ENCODE measurements around the gene RPEL1.
"Not testable (repeated sequence)": the region's sequence is repeated elsewhere in the genome, so short reads cannot be mapped to it uniquely, and the experiment has no call there.

RPEL1 gene

DNA sequence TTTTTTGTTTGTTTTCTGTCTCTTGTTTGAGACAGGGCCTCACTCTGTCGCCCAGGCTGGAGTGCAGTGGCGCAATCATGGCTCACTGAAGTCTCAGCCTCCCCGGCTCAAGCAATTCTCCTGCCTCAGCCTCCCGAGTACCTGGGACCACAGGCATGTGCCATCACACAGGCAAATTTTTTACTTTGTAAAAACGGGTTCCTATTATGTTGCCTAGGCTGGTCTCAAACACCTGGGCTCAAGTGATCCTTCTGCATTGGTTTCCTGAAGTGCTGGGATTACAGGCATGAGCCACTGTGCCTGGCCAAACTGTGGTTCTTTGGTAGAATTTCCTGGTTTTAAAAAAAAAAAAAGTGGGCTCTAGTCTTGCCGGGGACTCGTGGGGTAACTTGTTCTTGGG, at the start of gene RPEL1:
RPEL1 (plus strand) TSS at position 301 of the 400 bp plus-strand sequence. CDS start 110 bp downstream, outside the sequence.
- not testable (repeated sequence) for DNase-seq

DNA sequence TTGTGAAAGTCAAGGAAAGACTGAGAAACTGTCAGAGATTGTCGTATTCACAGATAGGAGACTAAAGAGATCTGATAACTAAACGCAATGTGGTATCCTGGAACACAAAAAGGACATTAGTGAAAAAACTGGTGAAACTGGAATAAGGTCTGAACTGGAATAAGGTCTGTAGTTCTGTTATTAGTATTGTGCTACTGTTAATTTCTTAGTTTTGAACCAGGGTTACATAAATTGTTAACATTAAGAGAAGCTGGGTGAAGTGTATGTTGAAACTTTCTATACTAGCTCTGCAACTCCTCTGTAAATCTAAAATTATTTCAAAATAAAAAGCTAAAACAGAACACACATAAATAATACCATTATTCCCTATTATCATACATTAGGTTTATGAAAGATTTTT, 49.2 kb upstream of the RPEL1 start:
- DNase-seq, result no peak

DNA sequence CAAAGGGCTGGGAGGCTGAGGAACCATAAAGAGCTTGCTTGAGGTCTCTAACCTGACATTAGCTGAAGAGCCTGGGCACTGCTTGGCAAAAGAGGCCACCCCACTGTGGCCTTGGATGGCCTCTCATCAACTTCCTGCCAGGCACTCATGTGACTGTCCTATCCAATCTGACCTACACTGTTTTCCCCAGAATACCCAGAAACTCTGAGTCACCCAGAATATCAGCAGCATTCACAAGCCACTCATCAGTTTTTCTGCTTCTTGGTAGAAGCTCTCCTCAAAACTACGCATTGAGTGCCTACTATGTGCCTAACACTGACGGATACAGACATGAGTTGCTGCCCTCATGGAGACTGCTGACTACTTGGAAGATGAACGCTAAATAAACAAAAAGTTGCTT, 48.5 kb upstream of the RPEL1 start:
- peak; percentile 85 to 93 for DNase-seq

DNA sequence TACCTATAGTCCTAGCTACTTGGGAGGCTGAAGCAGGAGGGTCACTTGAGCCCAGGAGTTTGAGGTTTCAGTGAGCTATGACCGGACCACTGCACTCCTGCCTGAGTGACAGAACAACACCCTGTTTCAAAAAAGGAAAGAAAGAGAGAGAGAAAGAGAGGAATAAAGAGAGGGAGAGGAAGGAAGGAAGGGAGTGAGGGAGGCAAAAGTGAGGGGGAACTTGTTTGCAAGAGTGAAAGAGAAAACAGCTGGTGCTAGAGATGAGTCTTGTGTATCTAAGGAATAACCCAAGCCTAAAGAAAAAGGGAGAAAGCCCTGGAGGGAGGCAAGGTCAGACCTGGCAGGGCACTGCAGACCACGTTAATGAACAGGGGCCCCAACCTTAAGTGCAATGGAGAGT, 47.8 kb upstream of the RPEL1 start:
- peak in 1 of 2 donors; percentile 43 for DNase-seq

DNA sequence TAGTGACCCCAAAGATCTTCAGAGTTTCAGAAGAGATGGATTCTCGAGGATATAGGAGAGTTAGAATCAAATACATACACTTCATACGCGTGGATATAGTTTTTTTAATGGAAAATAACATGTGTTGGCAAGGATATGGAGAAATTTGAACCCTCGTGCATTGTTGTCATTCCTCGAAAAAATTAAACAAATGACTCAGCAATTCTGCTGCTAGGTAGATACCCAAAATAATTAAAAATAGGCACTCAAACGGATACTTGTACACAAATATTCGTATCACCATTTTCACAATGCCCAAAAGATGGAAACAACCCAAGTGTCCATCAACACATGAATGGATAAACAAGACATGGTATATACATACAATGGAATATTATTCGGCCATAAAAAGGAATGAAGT, 47.0 kb upstream of the RPEL1 start:
- no peak for DNase-seq

DNA sequence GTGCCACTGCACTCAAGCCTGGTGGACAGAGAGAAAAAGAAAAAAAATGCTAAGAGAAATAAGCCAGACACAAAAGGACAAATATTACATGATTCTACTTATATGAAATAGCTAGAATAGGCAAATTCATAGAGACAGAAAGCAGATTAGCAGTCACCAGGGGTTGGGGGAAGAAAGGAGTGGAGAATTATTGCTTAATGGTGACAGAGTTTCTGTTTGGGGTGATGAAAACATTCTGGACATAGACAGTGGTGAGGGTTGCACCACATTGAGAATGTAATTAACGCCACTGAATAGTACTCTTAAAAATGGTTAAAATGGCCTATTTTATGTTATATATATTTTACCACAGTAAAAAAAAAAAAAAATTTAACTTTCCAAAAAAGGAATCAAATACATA, 46.2 kb upstream of the RPEL1 start:
- peak; percentile 81 for DNase-seq

DNA sequence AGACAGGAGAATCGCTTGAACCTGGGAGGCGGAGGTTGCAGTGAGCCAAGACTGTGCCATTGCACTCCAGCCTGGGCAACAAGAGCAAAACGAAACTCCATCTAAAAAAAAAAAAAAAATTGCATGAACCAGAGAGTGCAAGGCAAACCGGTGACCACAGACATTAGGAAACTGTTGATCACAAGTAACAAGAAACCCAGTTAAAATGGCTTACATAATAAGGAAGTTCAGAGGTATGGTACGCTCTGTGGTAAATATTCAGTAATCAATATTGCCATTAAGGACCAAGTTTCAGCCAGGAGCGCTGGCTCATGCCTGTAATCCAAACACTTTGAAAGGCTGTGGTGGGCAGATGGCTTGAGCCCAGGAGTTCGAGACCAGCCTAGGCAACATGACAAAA, 43.4 kb upstream of the RPEL1 start:
- DNase-seq, result peak; percentile 67 to 84

DNA sequence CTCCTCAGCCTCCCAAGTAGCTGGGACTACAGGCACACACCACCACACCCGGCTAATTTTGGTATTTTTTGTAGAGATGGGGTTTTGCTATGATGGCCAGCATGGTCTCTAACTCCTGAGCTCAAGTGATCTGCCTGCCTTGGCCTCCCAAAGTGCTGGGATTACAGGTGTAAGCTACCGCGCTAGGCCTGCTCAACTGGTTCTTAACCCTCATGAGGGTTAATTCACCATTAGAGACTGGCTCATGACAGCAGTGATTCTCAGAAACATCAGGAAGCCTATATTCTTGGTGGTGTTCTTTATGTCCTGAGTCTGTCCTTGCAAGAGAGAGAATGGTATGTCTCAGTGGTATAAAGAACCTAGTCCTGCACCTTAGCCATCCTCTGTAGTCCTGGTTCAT, 42.2 kb upstream of the RPEL1 start:
- DNase-seq, result no peak

DNA sequence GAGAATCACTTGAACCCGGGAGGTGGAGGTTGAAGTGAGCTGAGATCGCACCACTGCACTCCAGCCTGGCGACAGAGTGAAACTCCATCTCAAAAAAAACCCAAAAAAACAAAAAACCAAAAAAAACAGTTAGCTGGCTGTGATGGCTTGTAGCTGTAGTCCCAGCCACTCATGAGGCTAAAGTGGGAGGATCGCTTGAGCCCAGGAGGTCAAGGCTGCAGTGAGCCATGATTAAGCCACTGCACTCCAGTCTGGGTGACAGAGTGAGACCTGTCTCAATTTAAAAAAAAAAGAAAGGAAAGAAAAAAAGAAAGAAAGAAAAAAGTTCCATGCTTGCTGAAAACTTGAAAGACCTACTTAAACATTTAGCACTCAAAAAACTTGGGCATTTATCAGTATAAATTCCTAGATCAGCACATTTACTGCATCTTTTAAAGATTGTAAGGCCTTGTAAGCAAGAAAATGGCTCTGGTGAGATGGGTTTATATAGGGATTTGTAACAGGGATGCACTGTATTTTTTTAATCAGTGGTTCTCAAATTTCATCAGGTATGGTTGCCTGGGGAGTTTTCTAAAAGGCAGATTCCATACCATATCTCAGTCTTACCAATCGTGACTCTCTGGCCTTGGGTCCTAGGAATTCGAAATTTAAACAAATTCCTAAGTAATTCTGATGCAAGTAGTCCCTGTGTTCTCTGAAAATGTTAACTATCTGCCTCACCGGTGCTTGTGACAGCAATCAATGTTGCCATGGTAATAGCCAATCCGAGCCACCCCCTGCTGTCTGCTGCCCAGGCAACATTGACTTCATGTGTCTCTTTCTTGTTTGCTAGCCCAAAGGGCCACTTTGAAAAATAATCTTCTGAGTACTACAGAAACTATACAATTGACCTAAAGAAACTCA, 41.1 kb upstream of the RPEL1 start:
- DNase-seq, result no peak

DNA sequence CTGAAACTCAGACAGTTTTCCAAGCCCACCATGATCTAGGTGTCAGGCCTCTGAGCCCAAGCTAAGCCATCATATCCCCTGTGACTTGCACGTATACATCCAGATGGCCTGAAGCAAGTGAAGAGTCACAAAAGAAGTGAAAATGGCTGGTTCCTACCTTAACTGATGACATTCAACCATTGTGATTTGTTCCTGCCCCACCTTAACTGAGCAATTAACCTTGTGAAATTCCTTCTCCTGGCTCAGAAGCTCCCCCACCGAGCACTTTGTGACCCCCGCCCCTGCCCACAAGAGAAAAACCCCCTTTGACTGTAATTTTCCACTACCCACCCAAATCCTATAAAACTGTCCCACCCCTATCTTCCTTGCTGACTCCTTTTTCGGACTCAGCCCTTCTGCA, 40.3 kb upstream of the RPEL1 start:
- not testable (repeated sequence) for DNase-seq

DNA sequence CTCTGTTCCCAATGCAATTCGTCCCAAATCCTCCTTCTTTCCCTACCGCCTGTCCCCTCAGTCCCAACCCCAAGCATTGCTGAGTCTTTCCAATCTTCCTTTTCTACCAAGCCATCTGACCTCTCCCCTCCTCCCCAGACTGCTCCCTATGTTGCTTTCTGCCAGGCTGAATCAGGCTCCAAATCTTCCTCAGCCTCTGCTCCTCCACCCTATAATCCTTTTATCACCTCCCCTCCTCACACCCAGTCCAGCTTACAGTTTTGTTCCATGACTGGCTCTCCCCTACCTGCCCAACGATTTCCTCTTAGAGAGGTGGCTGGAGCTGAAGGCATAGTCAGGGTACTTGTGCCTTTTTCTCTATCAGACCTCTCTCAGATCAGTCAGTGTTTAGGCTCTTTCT, 39.0 kb upstream of the RPEL1 start:
- not testable (repeated sequence) for DNase-seq

DNA sequence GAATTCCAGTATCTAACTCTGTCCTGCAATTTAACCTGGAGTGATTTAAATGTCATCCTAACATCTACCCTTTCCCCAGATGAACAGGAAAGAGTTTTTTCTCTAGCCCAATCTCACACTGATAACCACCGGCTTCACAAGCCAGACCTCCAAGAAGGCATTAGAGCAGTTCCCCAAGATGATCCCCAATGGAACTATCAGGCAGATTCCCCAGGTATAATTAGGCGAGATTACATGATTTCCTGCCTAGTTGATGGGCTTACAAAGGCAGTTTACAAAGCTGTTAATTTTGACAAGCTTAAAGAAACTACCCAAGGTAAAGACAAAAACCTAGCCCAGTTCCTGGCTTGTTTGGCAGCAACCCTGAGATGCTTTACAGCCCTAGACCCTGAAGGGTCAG, 38.5 kb upstream of the RPEL1 start:
- no peak for DNase-seq

DNA sequence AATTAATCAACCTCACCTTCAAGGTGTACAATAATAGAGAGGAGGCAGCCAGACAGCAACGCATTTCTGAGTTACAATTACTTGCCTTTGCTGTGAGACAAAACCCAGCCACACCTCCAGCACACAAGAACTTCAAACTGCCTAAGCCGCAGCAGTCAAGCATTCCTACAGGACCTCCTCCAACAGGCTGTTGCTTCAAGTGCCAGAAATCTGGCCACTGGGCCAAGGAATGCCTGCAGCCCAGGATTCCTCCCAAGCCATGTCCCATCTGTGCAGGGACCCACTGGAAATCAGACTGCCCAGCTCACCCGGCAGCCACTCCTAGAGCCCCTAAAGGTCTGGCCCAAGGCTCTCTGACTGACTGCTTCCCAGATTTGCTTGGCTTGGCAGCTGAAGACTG, 38.0 kb upstream of the RPEL1 start:
- not testable (repeated sequence) for DNase-seq

DNA sequence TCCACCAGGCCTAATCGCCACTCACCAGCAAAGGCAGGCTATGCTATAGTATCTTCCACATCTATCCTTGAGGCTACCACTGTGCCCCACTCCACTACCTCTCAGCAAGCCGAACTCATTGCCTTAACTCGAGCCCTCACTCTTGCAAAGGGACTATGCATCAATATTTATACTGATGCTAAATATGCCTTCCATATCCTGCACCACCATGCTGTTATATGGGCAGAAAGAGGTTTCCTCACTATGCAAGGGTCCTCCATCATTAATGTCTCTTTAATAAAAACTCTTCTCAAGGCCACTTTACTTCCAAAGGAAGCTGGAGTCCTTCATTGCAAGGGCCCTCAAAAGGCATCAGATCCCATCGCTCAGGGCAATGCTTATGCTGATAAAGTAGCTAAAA, 35.4 kb upstream of the RPEL1 start:
- DNase-seq, result not testable (repeated sequence)

DNA sequence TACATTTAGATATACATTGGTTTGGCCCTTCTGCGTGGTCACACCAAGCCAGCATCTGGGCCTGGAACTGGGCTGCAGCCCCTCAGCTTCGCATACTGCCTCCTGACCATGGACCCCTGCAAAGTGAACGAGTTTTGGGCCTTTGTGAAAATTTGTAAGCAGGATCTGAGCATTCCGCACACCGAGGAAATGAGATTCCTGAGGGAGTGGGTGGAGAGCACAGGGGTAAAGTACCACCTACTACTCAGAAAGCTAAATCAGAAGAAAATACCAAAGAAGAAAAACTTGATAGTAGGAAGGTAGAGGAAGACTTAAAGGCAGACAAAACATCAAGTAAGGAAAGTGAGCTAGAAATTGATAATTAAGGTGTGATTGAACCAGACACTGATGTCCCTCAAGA, 30.1 kb upstream of the RPEL1 start:
- no peak for DNase-seq

DNA sequence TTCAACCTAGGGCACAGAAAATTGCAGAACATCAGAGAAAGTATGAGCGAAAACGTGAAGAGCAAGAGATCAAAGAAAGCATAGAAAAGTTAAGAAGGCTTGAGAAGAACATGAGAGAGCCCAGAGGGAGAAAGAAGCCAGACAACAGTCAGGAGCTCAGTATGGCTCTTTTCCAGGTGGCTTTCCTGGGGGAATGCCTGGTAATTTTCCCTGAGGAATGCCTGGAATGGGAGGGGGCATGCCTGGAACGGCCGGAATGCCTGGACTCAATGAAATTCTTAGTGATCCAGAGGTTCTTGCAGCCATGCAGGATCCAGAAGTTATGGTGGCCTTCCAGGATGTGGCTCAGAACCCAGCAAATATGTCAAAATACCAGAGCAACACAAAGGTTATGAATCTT, 29.3 kb upstream of the RPEL1 start:
- not testable (repeated sequence) for DNase-seq

DNA sequence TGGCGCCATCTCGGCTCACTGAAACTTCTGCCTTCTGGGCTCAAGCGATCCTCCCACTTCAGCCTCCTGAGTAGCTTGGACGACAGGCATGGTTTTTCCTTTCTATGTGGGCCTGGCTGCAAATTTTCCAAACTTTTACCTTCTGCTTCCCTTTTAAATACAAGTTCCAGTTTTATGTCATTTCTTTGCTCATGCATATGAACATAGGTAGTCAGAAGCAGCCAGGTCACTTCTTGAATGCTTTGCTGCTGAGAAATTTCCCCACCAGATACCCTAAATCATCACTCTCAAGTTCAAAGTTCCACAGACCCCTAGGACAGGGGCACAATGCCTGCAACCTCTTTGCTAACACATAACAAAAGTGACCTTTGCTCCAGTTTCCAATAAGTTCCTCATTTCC, 21.6 kb upstream of the RPEL1 start:
- no peak for DNase-seq

DNA sequence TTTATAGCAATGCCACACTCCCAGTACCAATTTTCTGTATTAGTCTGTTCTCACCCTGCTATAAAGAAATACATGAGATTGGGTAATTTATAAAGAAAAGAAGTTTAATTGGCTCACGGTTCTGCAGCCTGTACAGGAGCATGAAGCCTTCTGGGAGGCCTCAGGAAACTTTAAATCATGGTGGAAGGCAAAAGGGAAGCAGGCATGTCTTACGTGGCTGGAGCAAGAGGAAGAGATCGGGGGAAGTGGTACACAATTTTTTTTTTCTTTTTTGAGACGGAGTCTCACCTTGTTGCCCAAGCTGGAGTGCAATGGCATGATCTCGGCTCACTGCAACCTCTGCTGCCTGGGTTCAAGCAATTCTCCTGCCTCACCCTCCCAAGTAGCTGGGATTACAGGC, 21.0 kb upstream of the RPEL1 start:
- DNase-seq, result not testable (repeated sequence)

DNA sequence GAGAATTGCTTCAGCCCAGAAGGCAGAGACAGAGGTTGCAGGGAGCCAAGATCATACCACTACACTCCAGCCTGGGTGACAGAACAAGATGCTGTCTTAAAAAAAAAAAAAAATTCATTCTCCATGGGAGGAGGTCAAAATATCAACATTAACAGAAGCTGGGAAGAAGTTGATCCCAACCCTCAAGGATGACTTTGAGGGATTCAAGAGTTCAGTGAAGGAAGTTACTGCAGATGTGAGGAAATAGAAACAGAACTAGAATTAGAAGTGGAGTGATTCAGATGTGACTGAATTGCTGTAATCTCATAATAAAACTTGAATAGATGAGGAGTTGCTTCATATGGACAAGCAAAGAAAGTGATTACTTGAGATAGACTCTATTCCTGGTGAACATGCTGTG, 19.7 kb upstream of the RPEL1 start:
- DNase-seq, result peak; percentile 57 to 62

DNA sequence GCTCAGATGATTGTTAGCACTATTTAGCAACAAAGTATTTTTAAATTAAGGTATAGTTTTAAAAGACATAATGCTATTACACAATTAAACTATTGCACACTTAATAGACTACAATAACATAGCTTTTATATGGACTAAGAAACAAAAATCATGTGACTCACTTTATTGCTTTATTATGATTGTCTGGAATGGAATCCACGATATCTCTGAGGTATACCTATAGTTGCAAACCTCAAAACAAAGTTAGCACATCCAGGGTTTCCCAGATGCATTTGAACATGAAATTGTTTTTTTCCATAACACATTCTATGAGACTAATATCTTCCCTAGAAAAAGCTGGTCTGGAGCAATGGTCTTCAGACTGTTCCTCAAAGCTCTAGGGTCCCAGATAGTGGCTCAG, 18.3 kb upstream of the RPEL1 start:
- no peak for DNase-seq

DNA sequence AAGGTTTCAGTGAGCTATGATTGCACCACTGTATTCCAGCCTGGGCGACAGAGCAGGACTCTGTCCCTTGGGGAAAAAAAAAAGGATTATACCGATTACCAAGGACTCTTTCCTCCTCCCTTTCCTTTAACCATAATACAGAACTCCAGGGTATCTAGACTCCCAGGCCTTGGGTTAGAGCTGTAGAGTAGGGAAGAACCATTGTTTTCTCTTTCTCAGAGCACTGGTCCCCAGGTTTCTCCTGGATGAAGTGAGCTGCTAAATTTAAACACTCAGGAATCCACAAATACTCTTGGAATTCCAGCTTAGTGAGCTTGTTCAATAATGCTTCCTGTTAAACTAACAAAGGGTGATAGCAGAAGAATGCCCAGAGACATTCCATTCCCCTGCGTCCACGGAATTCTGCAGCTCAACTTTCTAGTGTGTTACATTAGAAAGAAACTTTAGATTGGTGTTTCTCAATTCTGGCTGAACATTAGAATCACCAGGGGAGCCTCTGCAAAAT, 14.6 kb upstream of the RPEL1 start:
- no peak for DNase-seq

DNA sequence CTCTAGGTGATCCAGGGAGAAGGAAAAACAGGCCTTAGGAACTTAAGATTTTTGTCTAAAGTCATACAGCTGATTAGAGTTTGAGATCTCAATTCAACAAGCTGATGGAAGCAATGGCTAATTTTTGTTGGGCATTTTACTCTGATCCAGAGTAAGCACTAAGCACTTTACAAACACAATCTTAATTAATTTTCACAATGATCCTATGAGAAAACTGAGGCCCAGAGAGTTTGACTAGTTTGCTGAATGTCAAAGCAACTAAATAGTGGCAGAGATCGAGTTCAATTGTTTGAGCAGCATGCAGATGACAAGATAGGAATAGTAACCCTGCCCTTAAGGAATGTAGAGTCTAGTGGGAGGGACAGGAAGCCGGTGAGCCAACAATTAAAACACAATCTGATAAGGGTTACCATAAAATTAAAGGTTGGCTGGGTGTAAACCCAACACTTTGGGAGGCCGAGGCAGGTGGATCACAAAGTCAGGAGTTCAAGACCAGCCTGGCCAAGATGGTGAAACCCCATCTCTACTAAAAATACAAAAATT, 13.5 kb upstream of the RPEL1 start:
- no peak for DNase-seq

DNA sequence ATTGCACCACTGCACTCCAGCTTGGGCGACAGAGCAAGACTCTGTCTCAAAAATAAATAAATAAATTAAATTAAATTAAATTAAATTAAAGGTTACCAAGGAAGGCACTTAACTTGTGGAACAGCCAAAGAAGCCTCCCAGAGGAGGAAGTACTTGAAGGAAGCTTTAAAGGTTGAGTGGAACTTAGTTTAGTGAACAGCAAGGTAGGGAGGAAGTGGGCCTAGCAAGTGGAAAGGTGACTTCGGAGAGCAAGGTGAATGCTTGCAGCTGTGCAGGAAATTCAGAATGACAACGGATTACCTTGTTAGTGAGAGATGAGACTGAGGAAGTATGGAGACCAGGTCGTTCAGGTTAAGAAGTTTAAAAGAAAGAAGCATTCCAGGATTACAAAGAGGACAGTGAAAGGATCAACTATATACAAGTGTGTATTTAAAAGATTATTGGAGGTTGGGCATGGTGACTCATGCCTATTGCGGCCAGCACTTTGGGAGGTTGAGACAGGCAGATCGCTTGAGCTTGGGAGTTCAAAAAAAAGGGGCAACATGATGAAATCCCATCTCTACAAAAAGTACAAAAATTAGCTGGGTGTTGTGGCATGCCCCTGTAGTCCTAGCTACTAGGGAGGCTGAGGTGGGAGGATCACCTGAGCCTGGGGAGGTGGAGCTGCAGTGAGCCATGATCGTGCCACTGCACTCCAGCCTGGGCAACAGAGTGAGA, 12.8 kb upstream of the RPEL1 start:
- no peak for DNase-seq

DNA sequence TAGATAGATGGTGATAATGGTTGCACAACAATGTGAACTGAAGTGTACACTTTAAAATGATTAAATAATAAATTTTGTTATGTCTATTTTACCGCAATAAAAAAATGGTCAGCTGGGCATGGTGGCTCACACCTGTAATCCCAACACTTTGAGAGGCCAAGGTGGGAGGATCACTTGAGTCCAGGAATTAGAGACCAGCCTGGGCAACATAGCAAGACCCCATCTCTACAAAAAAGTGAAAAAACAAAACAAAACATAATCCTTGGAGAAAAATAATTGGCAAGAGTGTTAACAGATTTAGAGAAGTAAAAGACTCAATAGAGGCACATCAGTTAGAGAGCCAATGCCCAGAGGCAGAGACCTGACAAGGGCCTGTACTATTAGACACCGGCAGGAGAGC, 9.9 kb upstream of the RPEL1 start:
- DNase-seq, result no peak

Data from inflammatory macrophage treated with lipopolysaccharide for 1 hour (primary cell).